Measurements from ENCODE around the gene CDHR1.

- TF ChIP-seq CTCF (IDR thresholded peaks at IDR 0.05 in 8 of 11, conservative IDR thresholded peaks at IDR 0.05 in 3 of 11) (no peak), POLR2AphosphoS5 (IDR thresholded peaks at IDR 0.05) (no peak)
Measured at GRCh38 chr10:84152769-84153168, 41.6 kb upstream of the CDHR1 start.

Data from spleen (tissue), 7 donors.